A549 (cell line): ENCODE data around the gene TRMU. TPM values are rescaled to one million over a fixed set of nuclear protein-coding genes. Genes with fewer than 3 reads are reported as not detected.
A peak's percentile ranks its signal among the peaks of the same experiment; 100 is the strongest.

Experiments used
- ATOH8 ChIP-seq: fragments of 250-450 bp; sonication (Bioruptor Pico); IDR thresholded peaks from 2 replicates; pipeline ENCODE4 v1.5.0; 2020; ENCODE audit warnings: low read depth, mild to moderate bottlenecking, moderate library complexity
- BHLHE40 ChIP-seq: IDR thresholded peaks from 2 replicates; pipeline ENCODE4 v1.6.1; 2012; ENCODE audit warnings: low read depth, low read length, inconsistent platforms
- CBX2 ChIP-seq: fragments of 200-600 bp; sonication (generic); IDR thresholded peaks from 2 replicates; pipeline ENCODE4 v1.6.1; 2016; ENCODE audit warnings: low read depth, mild to moderate bottlenecking, borderline replicate concordance
- CHD2 ChIP-seq: fragments of 150-350 bp; IDR thresholded peaks from 2 replicates; pipeline ENCODE4 v1.6.1; 2014; ENCODE audit warnings: low read length; ENCODE audit not compliant: partially characterized antibody
- CTCF ChIP-seq: fragments of >200 bp; sonication (Bioruptor Twin); formaldehyde crosslinking; IDR thresholded peaks from 3 replicates; pipeline ENCODE4 v1.5.1; 2016
- EHF ChIP-seq: fragments of 250-450 bp; sonication (Bioruptor Pico); IDR thresholded peaks from 2 replicates; pipeline ENCODE4 v1.5.0; 2020; ENCODE audit warnings: mild to moderate bottlenecking
- EP300 ChIP-seq, 2 experiments: fragments of >200 bp; sonication (Bioruptor Twin); formaldehyde crosslinking; IDR thresholded peaks; 2 replicates in 1 of 2; 3 replicates in 1 of 2; pipeline ENCODE4 v1.6.1; 2016 to 2017
- FOSL2 ChIP-seq, 2 experiments: fragments of 450-650 bp in 1 of 2; fragments of >200 bp in 1 of 2; sonication (Bioruptor Twin) in 1 of 2; formaldehyde crosslinking; IDR thresholded peaks; 2 replicates each; pipeline versions ENCODE4 v1.5.0 to v1.6.1; 2016 to 2020; ENCODE audit warnings: mild to moderate bottlenecking in 1 of 2, moderate library complexity in 1 of 2
- FOXS1 ChIP-seq: fragments of 250-450 bp; sonication (Bioruptor Pico); IDR thresholded peaks from 2 replicates; pipeline ENCODE4 v1.5.0; 2020; ENCODE audit warnings: mild to moderate bottlenecking, moderate library complexity
- HDAC2 ChIP-seq: fragments of 200-600 bp; sonication (generic); IDR thresholded peaks from 2 replicates; pipeline ENCODE4 v1.6.1; 2016
- HOXA7 ChIP-seq: fragments of 250-450 bp; sonication (Bioruptor Pico); IDR thresholded peaks from 2 replicates; pipeline ENCODE4 v1.5.0; 2020; ENCODE audit warnings: mild to moderate bottlenecking, moderate library complexity
- HOXB13 ChIP-seq: fragments of 250-450 bp; sonication (Bioruptor Pico); IDR thresholded peaks from 2 replicates; pipeline ENCODE4 v1.5.0; 2020; ENCODE audit warnings: low read depth, mild to moderate bottlenecking, moderate library complexity
- MAFK ChIP-seq: fragments of 450-650 bp; IDR thresholded peaks from 2 replicates; pipeline ENCODE4 v1.6.1; 2014; ENCODE audit not compliant: partially characterized antibody
- MAZ ChIP-seq: fragments of 150-350 bp; IDR thresholded peaks from 2 replicates; pipeline ENCODE4 v1.6.1; 2014; ENCODE audit warnings: antibody characterized with exemption, low read depth, low read length, borderline replicate concordance
- NFE2L2 ChIP-seq: fragments of 150-350 bp; conservative IDR thresholded peaks from 2 replicates; pipeline ENCODE4 v1.6.1; 2014; ENCODE audit warnings: low read length
- NPAS2 ChIP-seq: fragments of 250-450 bp; sonication (Bioruptor Pico); IDR thresholded peaks from 2 replicates; pipeline ENCODE4 v1.8.0; 2022; ENCODE audit warnings: mild to moderate bottlenecking, moderate library complexity, borderline replicate concordance
- NR3C1 ChIP-seq: fragments of >200 bp; sonication (Bioruptor Twin); formaldehyde crosslinking; IDR thresholded peaks from 3 replicates; pipeline ENCODE4 v1.6.1; 2017
- PHF8 ChIP-seq: fragments of 200-600 bp; sonication (generic); IDR thresholded peaks from 2 replicates; pipeline ENCODE4 v1.6.1; 2016; ENCODE audit warnings: low read depth, mild to moderate bottlenecking, antibody characterized with exemption, moderate library complexity, borderline replicate concordance
- RAD21 ChIP-seq, 2 experiments: fragments of >200 bp in 1 of 2; sonication (Bioruptor Twin) in 1 of 2; formaldehyde crosslinking in 1 of 2; IDR thresholded peaks in 1 of 2; conservative IDR thresholded peaks in 1 of 2; 2 replicates in 1 of 2; 3 replicates in 1 of 2; pipeline ENCODE4 v1.6.1; 2012 to 2018; ENCODE audit warnings: inconsistent platforms in 1 of 2
- RARB ChIP-seq: fragments of 250-450 bp; sonication (Bioruptor Pico); IDR thresholded peaks from 2 replicates; pipeline ENCODE4 v1.8.0; 2021; ENCODE audit warnings: mild to moderate bottlenecking, moderate library complexity
- RCOR1 ChIP-seq: fragments of 150-350 bp; IDR thresholded peaks from 2 replicates; pipeline ENCODE4 v1.6.1; 2014; ENCODE audit warnings: antibody characterized with exemption, low read length, low read depth
- REST ChIP-seq: fragments of 200-600 bp; sonication (generic); IDR thresholded peaks from 2 replicates; pipeline ENCODE4 v1.6.1; 2016; ENCODE audit warnings: antibody characterized with exemption, mild to moderate bottlenecking, moderate library complexity
- RFX5 ChIP-seq: fragments of 450-650 bp; IDR thresholded peaks from 2 replicates; pipeline ENCODE4 v1.7.1; 2014; ENCODE audit warnings: antibody characterized with exemption, mild to moderate bottlenecking, moderate library complexity
- RNF2 ChIP-seq: fragments of 200-600 bp; sonication (generic); IDR thresholded peaks from 2 replicates; pipeline ENCODE4 v1.6.1; 2016; ENCODE audit warnings: low read depth, mild to moderate bottlenecking, antibody characterized with exemption, moderate library complexity, borderline replicate concordance
- SMC3 ChIP-seq: fragments of >200 bp; sonication (Bioruptor Twin); formaldehyde crosslinking; IDR thresholded peaks from 3 replicates; pipeline ENCODE4 v1.6.1; 2018; ENCODE audit warnings: inconsistent platforms
- TFCP2L1 ChIP-seq: fragments of 250-450 bp; sonication (Bioruptor Pico); IDR thresholded peaks from 2 replicates; pipeline ENCODE4 v1.5.0; 2021; ENCODE audit warnings: mild to moderate bottlenecking
- USF2 ChIP-seq: fragments of 450-650 bp; IDR thresholded peaks from 2 replicates; pipeline ENCODE4 v1.6.1; 2014; ENCODE audit warnings: antibody characterized with exemption
- polyA plus RNA-seq, 4 experiments: library from polyadenylated mRNA; depleted of rRNA in 3 of 4; stranded (reverse); fragments of >200 nt; fragmentation: RNase III in 1 of 4; extraction: RNeasy Plus Mini Kit Qiagen cat#74134 plus additional on column Dnase treatment in 1 of 4; gene quantifications; 2 replicates in 3 of 4; 3 replicates in 1 of 4; pipeline ENCODE4 v1.2.3, GENCODE V29; 2011 to 2017
- TF ChIP-seq, protein P1 (sequence below): fragments of >200 bp; sonication (Bioruptor Twin); formaldehyde crosslinking; IDR thresholded peaks from 3 replicates; pipeline ENCODE4 v1.6.1; 2016
- TF ChIP-seq, protein P2 (sequence below): fragments of 250-450 bp; sonication (Bioruptor Pico); IDR thresholded peaks from 2 replicates; pipeline ENCODE4 v1.5.0; 2021; ENCODE audit warnings: mild to moderate bottlenecking, moderate library complexity, borderline replicate concordance
- TF ChIP-seq, protein P3 (sequence below): IDR thresholded peaks from 2 replicates; pipeline ENCODE4 v1.6.1; 2012

Gene TRMU
- polyA plus RNA-seq, 2 of the 4 experiments (the other 2 are of a cell fraction), result 33.4 to 44.1 TPM

- TF ChIP-seq CTCF, result no peak
- no peak for TF ChIP-seq RNF2
- no peak for TF ChIP-seq HOXB13 (CRISPR knock-in tag)
- TF ChIP-seq PHF8, result no peak
- no peak for TF ChIP-seq NFE2L2
- no peak for TF ChIP-seq NR3C1
- no peak for TF ChIP-seq USF2
- no peak for TF ChIP-seq BHLHE40
- TF ChIP-seq NPAS2, result no peak
- TF ChIP-seq, protein P1, sequence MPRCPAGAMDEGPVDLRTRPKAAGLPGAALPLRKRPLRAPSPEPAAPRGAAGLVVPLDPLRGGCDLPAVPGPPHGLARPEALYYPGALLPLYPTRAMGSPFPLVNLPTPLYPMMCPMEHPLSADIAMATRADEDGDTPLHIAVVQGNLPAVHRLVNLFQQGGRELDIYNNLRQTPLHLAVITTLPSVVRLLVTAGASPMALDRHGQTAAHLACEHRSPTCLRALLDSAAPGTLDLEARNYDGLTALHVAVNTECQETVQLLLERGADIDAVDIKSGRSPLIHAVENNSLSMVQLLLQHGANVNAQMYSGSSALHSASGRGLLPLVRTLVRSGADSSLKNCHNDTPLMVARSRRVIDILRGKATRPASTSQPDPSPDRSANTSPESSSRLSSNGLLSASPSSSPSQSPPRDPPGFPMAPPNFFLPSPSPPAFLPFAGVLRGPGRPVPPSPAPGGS, result 0 out of 3 replicates have a peak, but pooled peaks have one; percentile 24
- no peak for TF ChIP-seq RAD21 (conservative IDR thresholded peaks at IDR 0.05 in 1 of 2, IDR thresholded peaks at IDR 0.05 in 1 of 2)
- TF ChIP-seq SMC3, result no peak
- peak; percentile 64 for TF ChIP-seq FOSL2 (IDR thresholded peaks at IDR 0.05)
- TF ChIP-seq FOSL2 (CRISPR knock-in tag; IDR thresholded peaks at IDR 0.05), result peak; percentile 88
- peak; percentile 23 to 69; a peak in 2 of 5 replicates for TF ChIP-seq EP300 (IDR thresholded peaks at IDR 0.05)
- TF ChIP-seq CHD2, result no peak
- TF ChIP-seq, protein P2, sequence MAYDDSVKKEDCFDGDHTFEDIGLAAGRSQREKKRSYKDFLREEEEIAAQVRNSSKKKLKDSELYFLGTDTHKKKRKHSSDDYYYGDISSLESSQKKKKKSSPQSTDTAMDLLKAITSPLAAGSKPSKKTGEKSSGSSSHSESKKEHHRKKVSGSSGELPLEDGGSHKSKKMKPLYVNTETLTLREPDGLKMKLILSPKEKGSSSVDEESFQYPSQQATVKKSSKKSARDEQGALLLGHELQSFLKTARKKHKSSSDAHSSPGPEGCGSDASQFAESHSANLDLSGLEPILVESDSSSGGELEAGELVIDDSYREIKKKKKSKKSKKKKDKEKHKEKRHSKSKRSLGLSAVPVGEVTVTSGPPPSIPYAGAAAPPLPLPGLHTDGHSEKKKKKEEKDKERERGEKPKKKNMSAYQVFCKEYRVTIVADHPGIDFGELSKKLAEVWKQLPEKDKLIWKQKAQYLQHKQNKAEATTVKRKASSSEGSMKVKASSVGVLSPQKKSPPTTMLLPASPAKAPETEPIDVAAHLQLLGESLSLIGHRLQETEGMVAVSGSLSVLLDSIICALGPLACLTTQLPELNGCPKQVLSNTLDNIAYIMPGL (CRISPR knock-in tag), result no peak
- no peak for TF ChIP-seq HOXA7
- no peak for TF ChIP-seq MAZ
- no peak for TF ChIP-seq RFX5
- TF ChIP-seq FOXS1 (CRISPR knock-in tag), result no peak
- TF ChIP-seq, protein P3, sequence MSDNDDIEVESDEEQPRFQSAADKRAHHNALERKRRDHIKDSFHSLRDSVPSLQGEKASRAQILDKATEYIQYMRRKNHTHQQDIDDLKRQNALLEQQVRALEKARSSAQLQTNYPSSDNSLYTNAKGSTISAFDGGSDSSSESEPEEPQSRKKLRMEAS, result peak; percentile 82
- TF ChIP-seq MAFK, result no peak
- no peak for TF ChIP-seq REST
- TF ChIP-seq RARB (CRISPR knock-in tag), result no peak
- no peak for TF ChIP-seq ATOH8 (CRISPR knock-in tag)
- TF ChIP-seq EHF (CRISPR knock-in tag), result no peak
- TF ChIP-seq HDAC2, result no peak
- TF ChIP-seq TFCP2L1, result no peak
- TF ChIP-seq RCOR1, result no peak
- TF ChIP-seq CBX2, result no peak
Measured at GRCh38 chr22:46377525-46378425, 42.3 kb downstream of the TRMU start (continued).
